IPS-20b (cell line): ENCODE data around the gene ST6GALNAC1.

Experiments used
- H3K27ac ChIP-seq: one replicate; pipeline ENCODE4 v1.5.1; 2013; ENCODE audit warnings: low read length
- H3K27me3 ChIP-seq: 2 replicates; pipeline ENCODE4 v1.6.1; 2013; ENCODE audit warnings: mild to moderate bottlenecking, low read length, inconsistent platforms; ENCODE audit not compliant: insufficient read depth
- H3K36me3 ChIP-seq: 2 replicates; pipeline ENCODE4 v1.6.1; 2013; ENCODE audit warnings: low read depth, mild to moderate bottlenecking, inconsistent platforms, low read length, moderate library complexity; ENCODE audit not compliant: insufficient read depth
- H3K4me1 ChIP-seq: 2 replicates; pipeline ENCODE4 v1.6.1; 2013; ENCODE audit warnings: mild to moderate bottlenecking, control low read depth, inconsistent platforms, low read length, moderate library complexity; ENCODE audit not compliant: insufficient read depth
- H3K4me3 ChIP-seq: 2 replicates; pipeline ENCODE4 v1.5.1; 2013; ENCODE audit warnings: mild to moderate bottlenecking, low read length, inconsistent platforms
- H3K9ac ChIP-seq: 2 replicates; pipeline ENCODE4 v1.6.1; 2013; ENCODE audit warnings: low read depth, mild to moderate bottlenecking, inconsistent platforms, low read length, moderate library complexity
- H3K9me3 ChIP-seq: 2 replicates; pipeline ENCODE4 v1.6.1; 2013; ENCODE audit warnings: mild to moderate bottlenecking, low read depth, low read length, inconsistent platforms; ENCODE audit not compliant: insufficient read depth

The ST6GALNAC1 gene

DNA sequence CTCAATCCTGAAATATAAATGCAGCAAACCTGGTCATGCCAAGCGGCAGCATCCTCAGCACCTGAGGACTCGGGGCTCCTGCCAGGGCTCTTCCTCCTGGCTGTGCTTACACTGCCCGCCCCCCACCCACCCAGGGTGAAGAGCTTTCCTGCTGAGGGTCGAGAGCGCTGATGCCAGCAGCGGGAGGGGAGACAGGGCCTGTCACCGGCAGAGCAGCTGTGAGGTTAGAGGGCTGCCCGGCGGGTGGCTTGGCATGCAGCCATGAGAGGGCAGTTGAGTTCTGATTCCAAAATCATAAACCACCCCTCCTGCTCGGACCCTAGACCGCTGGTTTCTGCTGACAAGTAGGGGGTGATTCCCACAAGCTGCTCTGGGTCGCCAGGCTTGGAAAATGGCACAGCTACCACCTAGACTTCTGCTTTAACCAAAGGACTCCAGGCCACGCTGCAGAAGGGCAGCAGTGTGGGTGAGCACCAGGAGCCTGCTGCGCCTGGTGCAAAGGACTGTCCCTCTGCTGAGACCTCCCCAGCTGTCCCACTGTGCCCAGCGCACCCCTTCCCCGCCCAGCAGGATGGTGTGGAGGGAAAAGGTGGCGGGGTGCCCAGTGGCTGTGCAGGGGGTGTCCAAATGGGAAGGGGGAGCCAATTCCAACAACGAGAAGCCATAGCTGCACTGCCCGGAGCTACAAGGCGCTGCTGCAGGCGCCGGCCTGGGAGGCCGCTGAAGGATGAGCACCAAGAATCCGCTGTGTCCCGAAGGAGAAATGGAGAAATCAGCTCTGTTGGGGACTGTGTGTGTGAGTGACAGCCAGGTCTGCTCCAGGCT lies 40.6 kb upstream of the ST6GALNAC1 start:
- H3K9me3 ChIP-seq, result no peaks in the 10 kb centered on the region
- peaks cover 13% of the 10 kb centered on the region for H3K4me1 ChIP-seq
- H3K27me3 ChIP-seq, result no peaks in the 10 kb centered on the region
- no peak overlapping the region for H3K4me3 ChIP-seq
- H3K9ac ChIP-seq, result no peak overlapping the region
- H3K27ac ChIP-seq, result no peak overlapping the region
- no peaks in the 10 kb centered on the region for H3K36me3 ChIP-seq

DNA sequence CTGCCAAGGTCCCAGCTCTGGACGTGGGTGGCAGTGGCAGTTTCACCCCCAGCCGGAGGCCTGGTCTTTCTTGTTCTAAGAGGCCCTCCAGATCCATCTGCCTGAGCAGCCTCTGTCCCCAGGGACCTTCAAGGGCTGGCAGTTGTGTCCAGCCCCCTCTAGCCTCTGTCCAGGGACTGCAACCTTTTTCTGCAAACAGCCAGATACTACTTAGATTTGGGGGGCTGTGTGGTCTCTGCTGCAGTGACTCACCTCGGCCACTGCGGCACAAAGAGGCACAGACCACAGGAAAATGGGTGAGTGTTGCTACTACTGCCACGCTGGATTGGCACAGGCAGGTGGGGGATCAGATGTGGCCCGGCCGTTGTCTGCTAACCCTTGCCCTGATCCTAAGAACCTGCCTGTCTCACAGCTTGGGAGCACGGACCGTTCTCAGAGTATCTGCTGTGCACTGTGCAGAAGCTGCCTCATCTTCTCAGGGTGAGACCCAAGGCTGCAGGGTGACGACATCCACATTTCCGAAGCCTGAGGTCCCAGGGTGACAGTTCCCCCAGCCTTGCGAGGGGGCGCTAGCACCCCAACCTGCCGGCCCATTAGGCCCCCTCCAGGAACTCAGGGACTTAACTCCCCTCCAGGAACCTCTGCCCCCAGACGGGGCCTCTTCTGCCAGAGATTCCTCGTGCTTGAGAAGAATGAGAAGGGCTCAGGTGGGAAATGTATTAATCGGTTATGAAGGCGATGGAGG lies 39.6 kb upstream of the ST6GALNAC1 start:
- no peak overlapping the region for H3K9ac ChIP-seq
- H3K27me3 ChIP-seq, result no peaks in the 10 kb centered on the region
- no peaks in the 10 kb centered on the region for H3K9me3 ChIP-seq
- no peaks in the 10 kb centered on the region for H3K36me3 ChIP-seq
- H3K27ac ChIP-seq, result no peak overlapping the region
- no peak overlapping the region for H3K4me3 ChIP-seq
- peaks cover 13% of the 10 kb centered on the region for H3K4me1 ChIP-seq

DNA sequence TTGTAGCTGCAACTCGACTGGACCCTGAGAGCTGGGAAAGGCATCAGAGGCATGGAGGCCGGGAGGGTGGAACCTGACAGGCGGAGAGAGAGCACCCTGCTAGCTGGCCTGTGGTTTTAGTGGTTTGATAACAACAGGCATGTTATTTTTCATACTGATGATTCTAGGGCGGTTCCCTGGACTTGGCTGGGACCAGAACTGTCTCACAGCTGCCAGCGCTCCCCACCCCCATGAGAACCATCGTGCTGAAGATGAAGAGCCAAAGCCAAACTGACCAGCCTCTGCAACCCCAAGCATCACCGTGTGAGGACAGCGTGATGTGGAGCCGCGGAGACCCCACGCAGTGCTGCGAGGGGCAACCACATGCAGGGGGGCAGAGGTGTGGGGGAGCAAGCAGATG lies 38.7 kb upstream of the ST6GALNAC1 start:
- Histone ChIP-seq H3K27ac (no peak overlapping the region), H3K9ac (no peak overlapping the region), H3K4me1 (peaks cover 11% of the 10 kb centered on the region), H3K27me3 (no peaks in the 10 kb centered on the region), H3K4me3 (no peak overlapping the region), H3K36me3 (no peaks in the 10 kb centered on the region), H3K9me3 (no peaks in the 10 kb centered on the region)

DNA sequence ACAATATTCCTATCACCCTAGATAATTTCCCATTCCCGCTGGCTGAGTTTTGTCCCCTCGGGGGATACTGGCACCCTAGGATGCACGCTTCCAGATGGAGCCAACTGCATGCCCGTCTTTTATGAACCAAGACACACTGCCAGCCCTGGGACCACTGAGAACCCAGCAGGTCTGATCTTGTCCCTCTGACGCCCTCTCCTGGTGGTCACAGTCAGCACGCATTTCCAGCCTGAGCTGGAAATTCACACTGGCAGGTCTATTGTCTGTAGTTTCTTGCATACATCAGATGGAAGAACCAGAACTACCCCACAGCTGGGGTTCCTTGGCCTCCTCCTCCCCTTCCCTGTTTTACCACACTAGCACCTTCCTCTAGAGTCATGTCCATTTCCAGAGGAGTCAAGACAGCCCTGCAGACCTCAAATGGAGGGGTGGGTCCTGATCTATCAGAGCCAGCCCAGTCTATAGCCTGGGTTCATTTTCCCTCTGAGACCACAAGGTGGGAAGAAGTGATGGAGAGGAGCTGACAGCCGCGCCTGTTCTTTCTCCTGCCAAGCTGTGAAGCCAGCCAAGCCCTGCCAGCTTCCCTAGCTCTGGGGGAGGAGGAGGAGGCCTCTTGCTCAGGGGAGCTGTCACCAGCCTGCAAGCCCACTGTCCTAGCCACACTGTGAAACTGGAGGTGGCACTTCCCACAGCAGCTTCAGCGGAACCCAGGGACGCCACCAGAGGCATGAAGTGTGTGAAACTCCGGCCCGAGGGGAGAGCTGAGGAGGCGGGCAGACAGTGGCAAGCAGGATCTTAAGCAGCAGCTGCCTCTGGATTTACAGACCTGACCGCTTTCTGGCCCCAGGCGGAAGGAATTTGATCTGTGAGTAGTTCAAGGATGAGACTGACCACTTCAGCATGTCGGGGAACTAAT lies 37.9 kb upstream of the ST6GALNAC1 start:
- Histone ChIP-seq H3K27ac (no peak overlapping the region), H3K9ac (no peak overlapping the region), H3K4me1 (peaks cover 2% of the 10 kb centered on the region; the same call in 1 of the 2 replicates), H3K36me3 (no peaks in the 10 kb centered on the region), H3K9me3 (no peaks in the 10 kb centered on the region), H3K27me3 (no peaks in the 10 kb centered on the region), H3K4me3 (no peak overlapping the region)

DNA sequence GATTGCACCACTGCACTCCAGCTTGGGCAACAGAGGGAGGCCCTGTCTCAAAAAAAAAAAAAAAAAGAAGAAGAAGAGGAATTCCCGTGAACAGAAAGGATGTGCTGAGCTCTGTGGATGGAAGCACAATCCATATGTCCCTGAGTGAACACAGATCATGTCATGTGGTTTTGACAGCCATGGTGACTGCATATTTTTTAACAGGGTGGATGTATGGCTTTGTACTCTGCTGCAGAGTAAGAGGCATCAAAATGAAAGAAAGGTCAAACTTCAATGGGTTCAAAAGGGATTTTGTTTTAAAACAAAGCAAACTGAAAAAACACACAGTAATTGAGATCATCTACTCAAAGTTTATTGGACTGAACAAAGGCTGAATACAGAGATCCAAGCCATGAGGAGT lies 35.7 kb upstream of the ST6GALNAC1 start:
- Histone ChIP-seq H3K4me3 (no peak overlapping the region), H3K27me3 (no peaks in the 10 kb centered on the region), H3K9ac (no peak overlapping the region), H3K36me3 (no peaks in the 10 kb centered on the region), H3K9me3 (no peaks in the 10 kb centered on the region), H3K4me1 (0 out of 2 replicates have a peak, but pooled peaks cover 2% of the 10 kb centered on the region), H3K27ac (no peak overlapping the region)

DNA sequence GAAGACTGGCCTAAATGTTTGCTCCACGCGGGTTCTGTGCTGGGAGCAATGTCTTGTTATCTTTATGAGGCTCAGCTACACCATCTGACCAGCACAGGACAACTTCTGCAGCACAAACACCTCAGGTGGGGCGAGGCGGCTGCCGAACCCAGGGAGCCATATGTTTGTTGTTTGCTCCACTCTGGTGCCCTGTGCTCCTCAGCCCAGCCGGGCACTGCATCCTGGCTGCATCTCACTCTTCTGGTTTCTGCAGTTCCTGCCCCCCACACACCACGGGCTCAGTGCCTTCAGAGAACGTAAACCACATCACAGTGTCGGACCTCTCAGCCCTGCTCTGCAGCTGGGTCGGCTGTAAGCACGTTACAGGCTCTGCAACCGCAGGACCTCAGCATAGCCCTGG lies 34.8 kb upstream of the ST6GALNAC1 start:
- H3K4me1 ChIP-seq, result 0 out of 2 replicates have a peak, but pooled peaks cover 2% of the 10 kb centered on the region
- H3K27ac ChIP-seq, result no peak overlapping the region
- H3K36me3 ChIP-seq, result no peaks in the 10 kb centered on the region
- no peaks in the 10 kb centered on the region for H3K27me3 ChIP-seq
- no peak overlapping the region for H3K4me3 ChIP-seq
- no peaks in the 10 kb centered on the region for H3K9me3 ChIP-seq
- H3K9ac ChIP-seq, result no peak overlapping the region

DNA sequence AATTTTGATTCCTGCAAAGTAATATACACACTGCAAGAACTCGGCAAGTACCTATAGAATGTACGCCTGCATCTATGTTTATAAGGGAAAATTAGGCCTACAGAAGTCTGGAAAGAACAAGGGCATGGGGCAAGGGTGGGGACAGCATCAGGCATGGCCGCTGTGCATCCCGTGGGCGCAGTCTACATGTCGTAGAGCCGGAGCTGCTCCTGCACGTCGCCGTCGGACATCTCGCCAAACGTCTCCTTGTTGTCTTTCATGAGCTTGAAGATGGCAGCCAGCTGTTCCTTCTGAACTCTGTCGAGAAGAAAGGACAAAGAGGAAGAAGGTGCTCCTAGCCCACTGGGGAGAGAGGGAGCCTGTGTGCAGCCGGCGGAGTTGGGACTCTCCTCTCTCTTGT lies 33.8 kb upstream of the ST6GALNAC1 start:
- Histone ChIP-seq H3K27me3 (no peaks in the 10 kb centered on the region), H3K27ac (no peak overlapping the region), H3K4me3 (no peak overlapping the region), H3K4me1 (0 out of 2 replicates have a peak, but pooled peaks cover 2% of the 10 kb centered on the region), H3K36me3 (no peaks in the 10 kb centered on the region), H3K9me3 (no peaks in the 10 kb centered on the region), H3K9ac (no peak overlapping the region)

DNA sequence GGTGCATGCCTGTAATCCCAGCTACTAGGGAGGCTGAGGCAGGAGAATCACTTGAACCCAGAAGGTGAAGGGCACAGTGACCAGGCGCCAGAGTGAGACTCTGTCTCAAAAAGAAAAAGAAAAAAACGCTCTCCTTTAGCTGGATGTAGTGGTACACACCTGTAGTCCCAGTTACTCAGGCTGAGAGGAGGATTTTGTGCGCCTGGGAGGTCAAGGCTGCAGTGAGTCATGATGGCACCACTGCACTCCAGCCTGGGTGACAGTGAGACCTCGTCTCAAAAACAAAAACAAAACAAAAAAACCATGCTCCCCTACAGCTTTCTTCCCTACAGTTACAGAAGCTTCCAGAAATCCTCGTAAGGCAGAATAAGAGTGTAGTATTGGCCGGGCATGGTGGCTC lies 33.1 kb upstream of the ST6GALNAC1 start:
- Histone ChIP-seq H3K27ac (no peak overlapping the region), H3K9ac (no peak overlapping the region), H3K4me3 (no peak overlapping the region), H3K27me3 (no peaks in the 10 kb centered on the region), H3K9me3 (no peaks in the 10 kb centered on the region), H3K4me1 (0 out of 2 replicates have a peak, but pooled peaks cover 2% of the 10 kb centered on the region), H3K36me3 (no peaks in the 10 kb centered on the region)

DNA sequence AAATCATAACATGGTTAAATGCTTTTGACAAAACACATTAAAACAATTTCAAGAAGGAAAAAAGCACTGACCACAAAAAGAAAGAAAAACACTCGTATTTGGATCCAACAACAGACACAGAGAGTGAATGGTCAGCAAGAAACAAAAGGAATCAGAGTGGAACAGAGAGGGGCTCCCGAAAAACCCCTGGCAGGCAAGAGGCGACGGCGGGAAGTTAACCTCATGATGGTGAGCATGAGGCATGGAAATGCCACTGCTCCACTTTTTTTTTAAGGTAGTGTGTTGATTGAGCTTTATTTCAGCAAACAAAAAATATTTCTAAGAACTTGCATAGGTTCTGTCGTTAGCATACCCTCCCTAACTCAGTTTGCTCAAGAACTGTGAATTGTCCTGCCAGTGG lies 32.1 kb upstream of the ST6GALNAC1 start:
- H3K27me3 ChIP-seq, result no peaks in the 10 kb centered on the region
- H3K9ac ChIP-seq, result no peak overlapping the region
- no peaks in the 10 kb centered on the region for H3K9me3 ChIP-seq
- H3K4me1 ChIP-seq, result peaks cover 3% of the 10 kb centered on the region; the same call in 1 of the 2 replicates
- H3K27ac ChIP-seq, result no peak overlapping the region
- no peaks in the 10 kb centered on the region for H3K36me3 ChIP-seq
- no peak overlapping the region for H3K4me3 ChIP-seq

DNA sequence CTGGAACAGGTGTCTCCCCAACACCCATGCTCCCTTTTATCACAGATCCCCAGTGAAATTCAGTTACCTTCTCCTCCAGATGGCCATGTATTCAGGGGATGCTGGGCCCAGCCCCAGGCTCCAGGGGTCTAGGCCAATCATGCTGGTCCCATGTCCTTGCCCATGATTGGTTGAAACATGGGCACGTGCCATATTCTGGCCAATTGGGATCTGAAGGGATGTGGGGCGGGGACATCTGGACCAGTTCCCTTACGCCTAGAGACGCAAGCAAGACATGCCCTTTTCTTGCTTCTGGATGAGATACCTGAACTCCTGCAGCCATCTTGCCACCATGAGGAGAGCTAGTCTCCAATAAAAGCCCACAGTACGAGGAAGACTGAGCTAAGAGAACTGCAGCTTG lies 31.0 kb upstream of the ST6GALNAC1 start:
- Histone ChIP-seq H3K9ac (no peak overlapping the region), H3K36me3 (no peaks in the 10 kb centered on the region), H3K4me1 (peaks cover 10% of the 10 kb centered on the region; the same call in 1 of the 2 replicates)

DNA sequence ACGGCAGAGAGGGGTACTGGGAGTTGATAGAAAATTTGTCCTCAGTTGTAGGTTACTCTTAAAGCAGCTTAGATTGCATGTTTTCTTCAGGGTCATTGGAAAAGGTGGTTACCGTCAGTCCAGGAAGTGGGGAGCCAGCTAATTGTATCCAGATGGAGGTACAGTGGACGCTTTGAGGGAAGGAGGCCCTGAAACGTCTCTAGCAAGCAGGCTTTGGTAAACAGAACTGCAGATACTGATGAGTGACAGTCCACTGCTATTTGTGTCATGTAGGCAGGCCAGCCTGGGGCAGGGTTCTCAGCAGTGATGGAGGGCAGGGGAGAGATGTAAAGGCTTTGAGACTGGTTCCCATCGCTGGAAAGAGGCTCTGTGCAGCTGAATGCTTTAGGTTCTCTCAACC lies 30.2 kb upstream of the ST6GALNAC1 start:
- H3K27ac ChIP-seq, result no peak overlapping the region
- H3K9me3 ChIP-seq, result no peaks in the 10 kb centered on the region
- H3K36me3 ChIP-seq, result no peaks in the 10 kb centered on the region
- no peaks in the 10 kb centered on the region for H3K27me3 ChIP-seq
- H3K9ac ChIP-seq, result no peak overlapping the region
- peaks cover 10% of the 10 kb centered on the region; the same call in 1 of the 2 replicates for H3K4me1 ChIP-seq
- H3K4me3 ChIP-seq, result no peak overlapping the region

More for the DNA sequence above, 31.0 kb upstream of the ST6GALNAC1 start:
- no peak overlapping the region for H3K27ac ChIP-seq
- no peaks in the 10 kb centered on the region for H3K27me3 ChIP-seq
- H3K4me3 ChIP-seq, result no peak overlapping the region
- H3K9me3 ChIP-seq, result no peaks in the 10 kb centered on the region
